Measurements from ENCODE around the gene ADPGK.
A peak's percentile ranks its signal among the peaks of the same experiment; 100 is the strongest.
"Not testable (repeated sequence)": the region's sequence is repeated elsewhere in the genome, so short reads cannot be mapped to it uniquely, and the experiment has no call there.

ADPGK gene

DNA sequence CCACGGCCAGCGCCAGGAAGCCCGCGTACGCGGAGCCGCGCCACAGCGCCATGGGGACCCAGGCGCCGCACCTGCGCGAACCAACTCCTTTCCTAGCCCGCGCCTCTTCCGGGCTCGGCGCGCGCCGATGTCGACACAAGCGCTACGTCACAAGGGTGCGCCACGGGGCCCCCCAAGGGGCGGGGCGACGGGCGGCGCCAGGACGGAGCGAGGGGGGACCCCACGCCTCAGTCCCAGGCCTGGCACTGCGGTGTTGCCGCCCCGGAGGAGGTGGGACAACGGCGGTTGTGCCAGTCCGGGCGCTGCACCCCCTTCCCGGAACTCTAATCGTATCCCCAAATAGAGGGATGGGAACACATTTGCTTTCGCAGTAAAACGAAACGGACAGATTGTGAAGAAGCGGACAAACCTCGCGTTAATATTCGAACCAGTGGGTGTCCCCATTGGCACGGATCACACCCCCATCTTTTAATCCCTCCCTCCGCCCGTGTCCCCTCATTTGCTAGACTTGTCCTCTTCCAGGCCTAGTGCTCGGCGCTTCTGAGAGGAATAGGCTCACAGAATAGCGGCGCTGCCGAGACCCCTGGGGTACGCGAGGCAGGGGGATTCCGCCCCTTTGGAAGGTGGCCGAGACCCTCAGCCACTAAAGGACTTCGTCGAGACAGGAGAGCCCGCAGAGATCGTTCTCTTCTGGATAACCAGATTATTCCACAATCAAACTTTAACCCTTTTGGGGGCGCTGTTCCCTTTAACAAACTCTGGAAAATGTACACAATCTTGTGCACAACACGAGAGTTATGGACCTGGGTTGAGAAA, at the start of gene ADPGK:
Gene ADPGK (minus strand): TSS at position 119 of the 816 bp plus-strand sequence. CDS start 67 bp downstream, at position 52.
- peak; percentile 85 for DNase-seq (ENCODE audit: low read depth, low spot score)

DNA sequence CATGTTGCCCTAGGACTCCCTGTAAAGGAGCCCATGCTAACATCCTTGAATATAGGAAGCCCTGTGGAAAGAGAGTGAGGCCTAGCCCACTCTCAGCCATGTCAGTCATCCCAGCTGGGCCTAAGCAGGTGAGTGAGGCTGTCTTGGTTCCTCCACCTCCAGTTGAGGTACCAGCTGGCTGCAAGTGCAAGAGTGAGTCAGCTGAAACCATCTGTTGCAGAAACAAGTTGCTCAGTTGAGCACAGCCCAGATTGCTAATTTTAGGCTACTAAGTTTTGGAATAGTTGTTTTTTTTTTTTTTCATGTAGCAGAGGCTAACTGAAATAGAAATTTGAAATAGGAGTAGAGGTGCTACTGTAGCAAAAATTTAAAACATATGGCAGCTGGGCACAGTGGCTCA, 43.7 kb upstream of the ADPGK start:
- no peak for DNase-seq (ENCODE audit: low read depth, low spot score)

DNA sequence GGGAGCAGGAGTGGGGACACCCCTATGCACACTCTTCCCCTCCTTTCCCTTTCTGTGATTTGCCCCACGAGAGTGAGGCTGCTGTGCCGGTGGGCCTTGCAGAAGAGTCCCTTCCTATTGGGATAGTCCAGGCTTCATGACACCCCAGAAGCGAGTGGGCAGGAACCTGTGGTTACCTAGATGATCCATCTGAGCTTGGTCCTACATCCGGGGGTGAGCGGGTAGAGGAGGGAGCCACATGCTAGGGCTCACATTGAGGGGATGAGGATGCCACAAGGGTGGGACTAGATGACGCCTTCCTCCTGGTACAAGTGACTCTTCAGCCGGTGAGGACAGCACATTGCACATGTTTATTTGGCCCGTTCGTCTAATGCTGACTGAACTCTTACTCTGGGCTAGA, 43.1 kb upstream of the ADPGK start:
- no peak for DNase-seq (ENCODE audit: low read depth, low spot score)

DNA sequence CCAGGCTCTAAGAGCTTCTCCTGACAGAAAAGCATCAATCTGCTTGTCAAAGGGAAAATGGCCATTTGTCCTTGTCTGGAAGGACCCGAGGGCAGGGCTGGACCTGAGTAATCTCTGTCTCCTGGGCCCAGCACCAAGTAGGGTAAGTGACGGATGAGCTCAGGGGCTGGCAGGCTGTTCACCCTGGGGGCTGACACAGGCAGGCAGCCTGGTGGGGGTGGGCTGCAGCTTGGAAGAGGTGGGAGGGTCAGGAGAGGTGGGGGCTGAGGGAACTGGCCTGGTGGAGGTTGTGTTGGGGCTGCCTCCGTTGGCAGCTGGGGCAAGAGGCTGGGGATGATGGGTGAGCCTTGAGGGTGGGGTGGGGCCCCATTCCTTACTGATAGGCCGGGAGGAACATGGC, 42.3 kb upstream of the ADPGK start:
- DNase-seq (ENCODE audit: low read depth, low spot score) = no peak

DNA sequence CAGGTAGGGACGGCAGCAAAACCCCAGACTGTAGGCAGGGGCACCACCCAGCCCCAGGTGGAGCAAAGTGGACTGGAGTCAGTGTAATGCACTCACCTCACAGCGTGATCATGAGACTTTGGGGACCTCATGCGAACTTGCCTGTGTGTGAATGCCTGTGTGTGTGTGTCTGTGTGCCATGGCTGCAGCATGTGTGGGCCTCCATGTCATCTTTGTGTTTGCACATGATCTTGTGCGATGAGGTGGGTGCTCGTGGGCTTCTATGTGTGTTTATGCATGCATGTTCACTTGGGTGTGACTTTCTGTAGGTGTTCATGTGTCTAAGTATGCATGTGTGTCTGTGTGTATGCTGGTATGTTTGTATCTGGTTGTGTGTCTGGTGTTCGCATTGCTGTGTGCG, 41.2 kb upstream of the ADPGK start:
- no peak for DNase-seq (ENCODE audit: low read depth, low spot score)

DNA sequence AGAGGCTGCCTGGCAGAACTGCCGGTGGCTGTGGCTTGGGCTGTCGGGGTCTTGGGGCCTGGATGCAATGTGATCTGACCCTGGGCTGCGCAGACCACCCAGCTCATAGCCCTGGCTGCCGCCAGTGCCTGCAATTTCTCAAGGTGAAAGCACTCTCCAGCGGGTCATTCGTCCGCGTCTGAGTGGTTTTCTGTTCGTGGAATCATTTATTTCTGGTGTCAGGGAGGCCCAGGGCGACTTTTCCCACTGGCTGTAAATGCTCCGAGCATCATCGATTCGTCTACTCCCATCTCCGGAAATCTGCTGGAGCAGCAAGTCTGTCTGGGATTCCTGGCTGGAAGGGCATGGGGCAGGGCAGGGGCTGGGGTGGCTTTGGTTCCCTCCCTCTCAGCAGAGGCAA, 40.6 kb upstream of the ADPGK start:
- no peak for DNase-seq (ENCODE audit: low read depth, low spot score)

DNA sequence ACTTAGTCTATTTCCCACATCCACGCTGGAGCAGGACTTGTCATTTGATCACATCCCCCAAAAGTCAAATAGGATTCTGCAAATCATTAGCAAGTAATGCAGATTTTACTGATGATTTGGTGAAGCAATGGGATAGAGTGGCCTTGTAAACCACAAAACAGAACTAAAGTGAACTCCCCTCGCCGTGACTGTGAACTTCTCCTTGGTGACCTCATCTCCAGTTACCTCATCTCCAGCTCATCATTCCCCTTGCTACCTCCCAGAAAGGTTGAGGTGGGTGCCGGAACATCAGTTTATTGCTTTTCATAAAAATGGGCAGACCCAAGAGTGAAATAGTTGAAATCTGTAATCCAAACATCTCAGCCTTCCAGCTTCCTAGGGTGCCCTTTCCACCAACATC, 36.7 kb upstream of the ADPGK start:
- no peak for DNase-seq (ENCODE audit: low read depth, low spot score)

DNA sequence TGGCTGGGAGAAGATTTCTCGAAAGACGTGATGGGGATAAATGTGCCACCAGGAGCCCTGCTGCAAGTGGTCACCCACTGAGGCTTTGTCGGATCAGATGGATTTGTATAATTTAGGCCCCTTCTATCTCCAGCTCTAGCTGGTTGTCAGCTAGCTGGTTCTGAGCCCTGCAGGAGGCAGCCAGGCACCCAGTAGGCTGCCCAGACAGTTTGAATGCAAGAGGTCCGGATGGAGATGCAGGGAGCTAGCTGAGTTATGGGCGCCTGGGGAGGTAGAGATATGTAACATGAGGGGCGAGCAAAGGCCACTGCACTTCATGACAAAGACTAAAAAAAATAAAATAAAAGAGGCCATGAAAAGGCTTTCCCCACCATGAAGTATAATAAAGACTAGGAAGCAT, 35.1 kb upstream of the ADPGK start:
- DNase-seq (ENCODE audit: low read depth, low spot score) = no peak

DNA sequence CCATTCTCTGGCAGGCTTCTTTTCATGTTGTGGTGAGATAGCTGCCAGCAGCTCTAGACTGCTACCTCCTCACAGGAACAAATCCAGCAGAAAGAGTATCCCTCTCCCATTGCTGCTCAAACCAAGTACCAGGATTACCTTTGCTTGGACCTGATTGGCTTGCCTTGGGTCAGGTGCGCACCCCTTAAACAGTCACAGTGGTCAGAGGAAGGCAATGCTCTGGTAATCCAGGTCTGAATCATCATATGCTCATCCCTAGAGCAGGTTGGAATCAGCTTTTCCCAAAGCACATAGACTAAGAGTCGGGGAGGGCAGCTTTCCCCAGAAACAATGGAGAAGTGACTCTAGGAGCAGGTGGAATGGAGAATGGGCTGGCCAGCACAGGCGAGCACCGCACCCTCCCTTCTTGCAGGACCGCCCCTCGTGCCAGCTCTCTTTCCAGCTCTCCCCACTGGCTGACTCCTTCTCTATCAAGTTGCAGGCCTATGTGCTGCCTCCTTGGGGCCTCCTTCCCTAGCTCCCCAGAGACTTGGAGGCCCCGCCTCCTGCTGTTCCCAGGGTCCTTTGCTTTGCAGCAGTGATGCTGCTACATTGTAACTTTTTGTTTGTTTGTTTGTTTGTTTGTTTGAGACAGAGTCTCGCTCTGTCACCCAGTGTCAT, 29.9 kb upstream of the ADPGK start:
- DNase-seq (ENCODE audit: low read depth, low spot score) = no peak

DNA sequence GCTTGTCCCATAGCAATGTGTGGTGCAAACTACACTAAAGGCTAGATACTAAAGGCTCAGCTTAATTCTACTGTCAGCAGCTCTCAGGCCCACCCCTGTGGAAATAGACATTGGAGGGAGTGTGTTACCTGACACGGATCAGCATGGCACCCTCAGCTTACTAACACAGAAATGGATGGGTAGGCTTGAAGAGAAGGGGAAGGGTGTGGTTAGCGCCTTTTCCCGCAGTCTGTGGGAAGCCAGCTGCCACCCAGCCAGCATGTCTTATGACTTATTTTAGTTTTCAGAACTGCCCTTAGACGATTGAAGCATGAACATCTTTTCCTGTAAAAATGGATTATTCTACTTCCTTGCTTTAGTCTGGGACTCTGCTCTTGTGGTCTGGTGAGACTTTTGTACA, 25.8 kb upstream of the ADPGK start:
- DNase-seq (ENCODE audit: low read depth, low spot score) = no peak

DNA sequence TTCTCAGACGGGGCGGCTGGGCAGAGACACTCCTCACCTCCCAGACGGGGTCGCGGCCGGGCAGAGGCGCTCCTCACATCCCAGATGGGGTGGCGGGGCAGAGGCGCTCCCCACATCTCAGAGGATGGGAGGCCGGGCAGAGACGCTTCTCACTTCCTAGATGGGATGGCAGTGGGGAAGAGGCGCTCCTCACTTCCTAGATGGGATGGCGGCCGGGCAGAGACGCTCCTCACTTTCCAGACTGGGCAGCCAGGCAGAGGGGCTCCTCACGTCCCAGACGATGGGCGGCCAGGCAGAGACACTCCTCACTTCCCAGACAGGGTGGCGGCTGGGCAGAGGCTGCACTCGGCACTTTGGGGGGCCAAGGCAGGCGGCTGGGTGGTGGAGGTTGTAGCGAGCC, 23.8 kb upstream of the ADPGK start:
- not testable (repeated sequence) for DNase-seq (ENCODE audit: low read depth, low spot score)

DNA sequence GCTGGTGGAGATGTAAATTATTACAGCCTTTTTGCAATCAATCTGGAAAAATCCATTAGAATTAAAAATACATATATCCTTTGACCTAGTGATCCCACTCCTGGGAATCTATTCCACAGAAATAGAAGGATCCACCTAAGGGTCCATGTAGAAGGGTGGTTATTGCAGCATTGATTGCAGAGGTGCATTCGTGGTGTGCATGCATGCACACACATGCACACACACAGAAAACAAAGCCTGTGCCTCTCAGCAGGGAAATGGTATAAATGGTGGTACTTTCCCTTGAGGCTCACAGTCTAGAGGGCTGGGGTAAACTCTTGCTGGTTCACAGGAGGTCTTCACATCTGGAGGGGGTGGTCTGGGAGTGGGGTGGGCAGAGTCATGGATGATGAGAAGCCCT, 19.4 kb upstream of the ADPGK start:
- DNase-seq (ENCODE audit: low read depth, low spot score) = no peak

DNA sequence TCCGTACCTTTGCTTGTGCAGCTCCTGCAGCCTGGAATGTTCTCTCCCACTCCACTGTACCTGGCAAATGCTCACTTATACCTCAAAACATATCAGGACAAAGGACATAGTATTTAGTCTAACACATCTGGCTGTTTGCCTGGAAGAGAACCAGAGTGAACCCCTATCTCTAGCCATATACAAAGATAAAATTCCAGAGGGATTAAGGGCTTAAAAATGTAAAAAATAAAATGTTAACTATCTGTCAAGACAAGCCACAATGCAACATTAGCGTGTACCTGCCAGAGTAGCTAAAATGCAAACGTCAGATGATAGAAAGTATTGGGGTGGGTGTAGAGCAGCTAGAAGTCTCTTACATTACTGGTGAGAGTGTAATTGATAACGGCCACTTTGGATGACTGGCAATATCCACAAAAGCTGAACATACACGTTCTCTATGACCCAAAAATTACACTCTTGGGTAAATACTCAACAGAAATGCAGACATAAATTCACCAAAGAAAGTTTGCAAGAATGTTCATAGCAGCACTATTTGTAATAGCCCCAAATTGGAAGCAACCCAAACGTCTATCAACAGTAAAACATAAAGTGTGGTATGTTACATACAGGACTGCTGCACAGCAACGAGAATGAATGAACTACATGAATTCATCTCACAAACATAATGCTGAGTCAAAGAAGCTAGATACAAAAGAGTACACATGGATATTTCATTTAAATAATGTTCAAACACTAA, 18.2 kb upstream of the ADPGK start:
- DNase-seq (ENCODE audit: low read depth, low spot score) = no peak

DNA sequence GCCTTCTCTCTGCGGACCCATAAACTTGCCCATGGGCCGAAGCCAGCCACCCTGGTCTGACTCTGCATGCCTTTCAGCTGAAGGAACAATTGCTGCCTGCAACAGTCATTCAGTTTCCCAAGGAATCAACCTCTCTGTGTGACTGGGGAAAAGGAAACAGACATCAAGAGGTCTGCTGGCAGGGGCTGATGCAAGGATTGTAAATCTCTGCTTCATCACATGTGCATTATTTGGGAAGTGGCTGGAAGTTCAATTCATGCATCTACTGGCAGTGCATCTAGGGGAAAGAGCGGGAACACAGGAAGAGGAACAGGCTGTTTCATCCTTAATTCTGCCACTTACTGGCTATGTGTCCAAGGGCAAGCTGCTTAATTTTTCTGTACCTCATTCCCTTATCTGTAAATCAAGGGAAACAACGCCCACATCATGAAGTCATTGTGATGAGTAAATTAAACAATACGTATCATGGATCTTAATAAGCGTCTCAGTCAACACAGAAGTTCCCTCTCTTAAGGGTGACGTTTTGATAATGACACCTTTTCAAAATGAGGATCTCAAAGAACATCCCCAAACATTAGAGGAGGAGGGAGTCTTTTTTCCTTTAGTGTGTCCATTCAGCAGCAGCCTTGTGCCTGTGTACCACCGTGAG, 17.4 kb upstream of the ADPGK start:
- no peak for DNase-seq (ENCODE audit: low read depth, low spot score)

DNA sequence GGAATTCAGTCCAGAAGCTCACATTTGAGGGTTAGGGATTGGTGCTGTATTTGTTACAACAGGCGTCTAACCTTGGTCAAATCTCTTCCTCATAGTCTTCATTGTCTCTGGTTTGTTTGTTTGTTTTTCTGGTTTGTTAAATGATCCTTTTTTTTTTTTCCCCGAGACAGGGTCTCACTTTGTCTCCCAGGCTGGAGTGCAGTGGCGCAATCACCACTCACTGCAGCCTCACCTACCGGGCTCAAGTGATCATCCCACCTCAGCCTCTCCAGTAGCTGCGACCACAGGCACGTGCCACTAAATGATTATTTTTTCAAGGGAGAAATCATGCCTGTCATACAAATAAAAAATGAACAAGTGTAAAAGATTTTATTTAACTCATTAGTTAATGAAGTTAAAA, 14.3 kb upstream of the ADPGK start:
- no peak for DNase-seq (ENCODE audit: low read depth, low spot score)

DNA sequence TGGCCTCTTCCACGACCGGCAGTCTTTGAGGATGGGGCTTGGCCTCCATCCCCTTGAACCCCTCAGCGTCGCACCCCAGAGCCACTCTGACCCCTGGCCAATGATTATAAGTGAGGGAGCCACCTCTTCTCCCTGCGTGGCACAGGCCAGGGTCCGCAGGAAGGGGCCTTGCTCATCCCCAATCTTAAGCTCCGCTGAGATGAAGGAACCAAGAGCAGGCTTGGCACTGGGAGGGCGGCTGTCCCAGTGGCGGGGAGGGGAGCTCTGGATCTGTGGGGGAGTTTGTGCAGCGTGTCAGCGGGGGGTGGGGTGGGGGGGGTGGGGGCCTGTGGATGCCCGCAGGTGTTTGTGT, 13.8 kb upstream of the ADPGK start:
- DNase-seq (ENCODE audit: low read depth, low spot score) = no peak

DNA sequence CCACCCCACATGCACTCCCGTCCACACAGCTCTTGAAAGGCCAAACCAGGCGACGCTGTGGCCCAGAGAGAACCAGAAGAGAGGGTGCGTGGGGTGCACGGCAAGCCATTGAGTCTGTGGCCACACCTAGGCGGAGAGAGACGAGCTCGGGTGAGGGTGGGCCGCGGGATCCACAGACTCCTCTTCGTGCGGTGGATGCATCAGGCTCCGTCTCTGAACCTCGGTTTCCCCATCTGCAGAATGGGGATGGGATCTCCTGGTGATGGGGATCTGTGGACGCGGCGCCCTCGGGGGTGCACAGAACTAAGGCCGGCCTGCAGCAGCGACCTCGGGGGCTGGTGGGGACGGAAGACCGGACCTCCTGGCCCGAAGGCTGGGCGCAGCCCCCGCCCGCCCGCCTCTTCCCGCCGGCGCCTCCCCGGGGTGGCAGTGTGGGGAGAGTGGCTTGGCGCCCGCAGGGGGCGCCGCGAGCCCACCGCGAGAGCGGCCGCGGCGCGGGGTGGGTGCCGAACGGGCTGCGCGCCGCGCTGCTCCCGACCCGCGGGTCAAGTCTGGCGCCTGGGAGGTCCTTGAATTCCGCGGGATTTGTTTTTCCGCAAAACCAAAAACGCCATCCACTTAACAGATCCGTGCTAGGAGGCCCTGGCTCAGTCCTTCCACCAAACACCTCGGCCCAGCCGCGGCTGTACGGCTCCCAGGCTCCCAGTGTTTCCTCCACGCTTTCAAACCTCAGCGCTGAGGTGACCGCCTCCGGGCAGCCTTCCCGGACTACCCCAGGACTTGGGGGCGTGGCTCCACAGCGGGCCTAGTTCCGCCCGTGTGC, 13.2 kb upstream of the ADPGK start:
- peak; percentile 13 for DNase-seq (ENCODE audit: low read depth, low spot score)

DNA sequence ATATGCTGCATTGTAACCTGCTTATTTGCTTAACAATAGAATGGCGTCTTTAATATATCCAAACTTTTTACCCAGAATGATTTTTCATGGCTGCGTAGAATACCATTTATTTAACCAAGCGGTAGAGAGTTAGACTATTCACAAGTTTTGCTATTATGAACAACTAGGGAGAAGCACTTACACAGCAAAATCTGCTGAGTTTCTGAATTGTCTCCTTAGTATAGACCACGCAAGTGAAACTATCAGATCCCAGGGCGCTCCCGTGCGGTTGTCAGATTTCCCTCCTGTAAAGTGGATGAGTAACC, 12.6 kb upstream of the ADPGK start:
- DNase-seq (ENCODE audit: low read depth, low spot score) = no peak

DNA sequence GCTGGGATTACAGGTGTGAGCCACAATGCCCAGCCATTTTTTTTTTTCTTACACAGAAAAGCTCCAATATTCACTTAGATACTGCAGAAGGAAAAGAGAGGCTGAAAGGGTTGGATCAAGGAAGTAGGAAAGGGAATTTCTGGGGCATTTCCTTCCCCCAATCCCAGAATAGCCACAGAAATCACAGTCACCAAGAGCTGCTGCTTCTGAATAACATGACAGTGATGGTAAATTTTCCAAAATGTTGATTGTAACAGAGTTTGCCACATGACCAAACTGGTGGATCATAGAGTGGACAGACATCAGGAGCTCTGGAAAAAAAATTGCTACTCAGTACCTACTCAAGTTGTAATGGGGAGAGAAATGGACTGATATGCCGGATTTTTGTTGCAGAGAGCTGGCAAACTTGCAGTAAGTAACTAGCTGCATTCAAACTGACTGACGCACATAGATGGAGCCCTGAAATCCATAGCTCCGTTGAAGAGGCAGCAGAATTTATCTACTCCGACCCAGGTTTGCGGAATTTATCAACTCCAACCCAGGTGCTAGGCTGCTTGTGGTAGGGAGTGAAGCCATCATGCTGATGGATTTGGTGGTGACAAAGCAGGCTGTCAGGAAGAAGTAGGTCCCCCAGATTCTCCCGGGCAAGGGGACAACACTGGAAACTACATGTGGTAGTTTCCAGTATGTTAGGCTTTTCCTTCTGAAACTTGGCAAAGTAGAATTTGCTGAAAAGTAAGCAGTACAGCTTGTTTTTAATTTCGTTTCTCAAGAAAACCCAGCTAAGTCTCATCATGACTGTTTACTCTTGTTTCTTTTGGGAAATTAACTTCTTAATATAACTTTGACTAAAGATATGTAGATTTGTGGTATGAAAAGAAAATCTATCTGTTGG, 10.5 kb upstream of the ADPGK start:
- DNase-seq (ENCODE audit: low read depth, low spot score) = no peak

DNA sequence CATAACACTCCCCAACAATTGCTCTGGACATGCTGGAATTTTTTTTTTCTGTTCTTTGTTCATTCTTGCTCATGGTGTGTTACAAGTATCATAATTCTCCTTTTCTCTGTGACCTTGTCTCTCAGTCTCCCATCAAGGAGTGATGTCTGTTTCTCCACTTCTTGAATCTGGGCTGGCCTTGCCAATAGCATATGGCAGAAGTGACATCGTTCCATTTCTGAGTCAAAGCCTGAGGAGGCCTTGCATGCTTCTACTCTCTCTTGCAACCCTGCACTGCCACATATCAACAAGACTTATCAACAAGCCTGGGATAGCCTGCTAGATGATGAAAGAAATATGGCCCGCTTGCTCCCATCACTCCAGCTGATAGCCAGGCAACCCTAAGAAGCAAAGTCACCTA, 8.9 kb upstream of the ADPGK start:
- DNase-seq (ENCODE audit: low read depth, low spot score) = no peak

Data from activated naive CD8-positive, alpha-beta T cell treated with anti-CD3 and anti-CD28 coated beads, Interleukin-2, amount 50 U/mL, for 16 hours (primary cell).